Measurements from ENCODE around the gene DCC. TPM values are rescaled to one million over a fixed set of nuclear protein-coding genes. Genes with fewer than 3 reads are reported as not detected.

DCC gene
- polyA plus RNA-seq, 1 of the 3 experiments (the other 2 are of a cell fraction), result 0.20 TPM

DNA sequence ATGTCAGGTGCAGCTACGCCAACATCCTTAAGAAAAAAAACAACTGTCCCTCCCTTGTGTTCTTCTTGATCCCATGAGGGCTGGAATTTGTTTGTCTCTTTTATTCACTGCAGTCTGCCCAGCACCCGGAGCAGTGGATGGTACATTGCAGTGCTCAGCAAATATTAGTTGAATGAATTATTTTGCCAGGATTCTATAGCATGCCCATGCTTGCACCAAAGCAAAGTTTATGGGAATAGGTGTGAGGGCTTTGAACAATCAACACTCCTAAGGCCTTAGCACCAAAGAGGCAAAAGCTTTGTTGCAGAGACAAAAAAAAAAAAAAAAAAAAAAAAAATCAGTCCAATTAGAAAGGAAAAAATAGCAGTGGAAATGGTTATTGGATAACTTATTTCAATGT is 28.7 kb upstream of the DCC start (continued):
- TF ChIP-seq YY1 (IDR thresholded peaks at IDR 0.05; ENCODE audit: low read depth), result no peak

- Histone ChIP-seq H3K79me2 (ENCODE audit: insufficient read depth) (no peaks in the 10 kb centered on the region), H4K20me1 (ENCODE audit: insufficient read depth) (no peaks in the 10 kb centered on the region), H3K4me1 (ENCODE audit: control insufficient read depth in 1 of 2, insufficient read depth in 2 of 2, low read depth in 1 of 2, low read length in 1 of 2) (no peaks in the 10 kb centered on the region), H3K4me2 (no peak overlapping the region), H3K27ac (ENCODE audit: low read depth in 2 of 2, low read length in 1 of 2) (no peak overlapping the region), H3K36me3 (replicated peaks in 1 of 2; ENCODE audit: control insufficient read depth in 1 of 2, insufficient read depth in 2 of 2, low read length in 1 of 2) (no peaks in the 10 kb centered on the region), H3K4me3 (ENCODE audit: low read depth in 2 of 2, low read length in 1 of 2) (no peak overlapping the region), H3F3A (replicated peaks; ENCODE audit: insufficient read depth) (no peaks in the 10 kb centered on the region), H3K9me3 (no peaks in the 10 kb centered on the region), H2AFZ (ENCODE audit: low read depth) (no peak overlapping the region), H3K9me2 (no peaks in the 10 kb centered on the region), H3K9ac (no peak overlapping the region), H3K27me3 (ENCODE audit: insufficient read depth) (no peaks in the 10 kb centered on the region)
- no peak for TF ChIP-seq FOXM1 (IDR thresholded peaks at IDR 0.05; ENCODE audit: low read depth)
- no peak for TF ChIP-seq FOXJ3 (CRISPR knock-in tag; IDR thresholded peaks at IDR 0.05)
- TF ChIP-seq SIN3A (IDR thresholded peaks at IDR 0.05; ENCODE audit: borderline replicate concordance, low read depth, low read length), result no peak
- TF ChIP-seq TCF12 (IDR thresholded peaks at IDR 0.05), result no peak
- no peak for TF ChIP-seq RFX5 (IDR thresholded peaks at IDR 0.05; ENCODE audit: low read length)
- TF ChIP-seq FOSL2 (IDR thresholded peaks at IDR 0.05; ENCODE audit: borderline replicate concordance, low read depth), result no peak
- no peak for TF ChIP-seq SMC3 (IDR thresholded peaks at IDR 0.05; ENCODE audit: low read depth, low read length)
- no peak for TF ChIP-seq PBX3 (IDR thresholded peaks at IDR 0.05)
- no peak for TF ChIP-seq GATA2 (CRISPR knock-in tag; IDR thresholded peaks at IDR 0.05)
- TF ChIP-seq RXRA (IDR thresholded peaks at IDR 0.05; ENCODE audit: borderline replicate concordance, low read depth), result no peak
- TF ChIP-seq REST (IDR thresholded peaks at IDR 0.05; ENCODE audit: low read depth, low read length), result no peak
- TF ChIP-seq POLR2AphosphoS5 (IDR thresholded peaks at IDR 0.05; ENCODE audit: low read depth, low read length), result no peak
- no peak for TF ChIP-seq TAF1 (IDR thresholded peaks at IDR 0.05; ENCODE audit: borderline replicate concordance, low read depth, low read length)
- TF ChIP-seq, protein P1, sequence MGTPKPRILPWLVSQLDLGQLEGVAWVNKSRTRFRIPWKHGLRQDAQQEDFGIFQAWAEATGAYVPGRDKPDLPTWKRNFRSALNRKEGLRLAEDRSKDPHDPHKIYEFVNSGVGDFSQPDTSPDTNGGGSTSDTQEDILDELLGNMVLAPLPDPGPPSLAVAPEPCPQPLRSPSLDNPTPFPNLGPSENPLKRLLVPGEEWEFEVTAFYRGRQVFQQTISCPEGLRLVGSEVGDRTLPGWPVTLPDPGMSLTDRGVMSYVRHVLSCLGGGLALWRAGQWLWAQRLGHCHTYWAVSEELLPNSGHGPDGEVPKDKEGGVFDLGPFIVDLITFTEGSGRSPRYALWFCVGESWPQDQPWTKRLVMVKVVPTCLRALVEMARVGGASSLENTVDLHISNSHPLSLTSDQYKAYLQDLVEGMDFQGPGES (IDR thresholded peaks at IDR 0.05; ENCODE audit: low read depth, low read length), result no peak
- TF ChIP-seq MXI1 (IDR thresholded peaks at IDR 0.05; ENCODE audit: low read depth, low read length), result no peak
- TF ChIP-seq, protein P2, sequence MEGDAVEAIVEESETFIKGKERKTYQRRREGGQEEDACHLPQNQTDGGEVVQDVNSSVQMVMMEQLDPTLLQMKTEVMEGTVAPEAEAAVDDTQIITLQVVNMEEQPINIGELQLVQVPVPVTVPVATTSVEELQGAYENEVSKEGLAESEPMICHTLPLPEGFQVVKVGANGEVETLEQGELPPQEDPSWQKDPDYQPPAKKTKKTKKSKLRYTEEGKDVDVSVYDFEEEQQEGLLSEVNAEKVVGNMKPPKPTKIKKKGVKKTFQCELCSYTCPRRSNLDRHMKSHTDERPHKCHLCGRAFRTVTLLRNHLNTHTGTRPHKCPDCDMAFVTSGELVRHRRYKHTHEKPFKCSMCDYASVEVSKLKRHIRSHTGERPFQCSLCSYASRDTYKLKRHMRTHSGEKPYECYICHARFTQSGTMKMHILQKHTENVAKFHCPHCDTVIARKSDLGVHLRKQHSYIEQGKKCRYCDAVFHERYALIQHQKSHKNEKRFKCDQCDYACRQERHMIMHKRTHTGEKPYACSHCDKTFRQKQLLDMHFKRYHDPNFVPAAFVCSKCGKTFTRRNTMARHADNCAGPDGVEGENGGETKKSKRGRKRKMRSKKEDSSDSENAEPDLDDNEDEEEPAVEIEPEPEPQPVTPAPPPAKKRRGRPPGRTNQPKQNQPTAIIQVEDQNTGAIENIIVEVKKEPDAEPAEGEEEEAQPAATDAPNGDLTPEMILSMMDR (IDR thresholded peaks at IDR 0.05), result no peak
- no peak for TF ChIP-seq CHD2 (IDR thresholded peaks at IDR 0.05; ENCODE audit: low read length, partially characterized antibody)
- no peak for TF ChIP-seq NFIC (IDR thresholded peaks at IDR 0.05; ENCODE audit: borderline replicate concordance)
- no peak for DNase-seq
- ChIA-PET CTCF (interaction anchor here (1.2 to 1.6 kb wide), 2 partner anchors 20 to 644 kb away, joined by 3 to 5 read pairs; no protein-coding TSS in a partner anchor), POLR2A (no interaction called here)
Observed at GRCh38 chr18:52312346-52312745, 27.7 kb upstream of the DCC start.
